Renal pelvis (tissue), 4 donors: ENCODE data around the gene GDF11. TPM values are rescaled to one million over a fixed set of nuclear protein-coding genes. Genes with fewer than 3 reads are reported as not detected.

ENCODE experiments used
- DNase-seq: peaks from one replicate; pipeline ENCODE4 v3.0.0-alpha.2; 2013
- polyA plus RNA-seq, 3 donors: library from polyadenylated mRNA; unstranded; fragments of 120-200 nt; gene quantifications; one replicate each; pipeline ENCODE4 v1.2.1, GENCODE V29; 2013; ENCODE audit not compliant: insufficient read length in 3 of 3

Gene GDF11
- polyA plus RNA-seq, 3 donors = 21.3 to 24.6 (median 23.9) TPM

DNA sequence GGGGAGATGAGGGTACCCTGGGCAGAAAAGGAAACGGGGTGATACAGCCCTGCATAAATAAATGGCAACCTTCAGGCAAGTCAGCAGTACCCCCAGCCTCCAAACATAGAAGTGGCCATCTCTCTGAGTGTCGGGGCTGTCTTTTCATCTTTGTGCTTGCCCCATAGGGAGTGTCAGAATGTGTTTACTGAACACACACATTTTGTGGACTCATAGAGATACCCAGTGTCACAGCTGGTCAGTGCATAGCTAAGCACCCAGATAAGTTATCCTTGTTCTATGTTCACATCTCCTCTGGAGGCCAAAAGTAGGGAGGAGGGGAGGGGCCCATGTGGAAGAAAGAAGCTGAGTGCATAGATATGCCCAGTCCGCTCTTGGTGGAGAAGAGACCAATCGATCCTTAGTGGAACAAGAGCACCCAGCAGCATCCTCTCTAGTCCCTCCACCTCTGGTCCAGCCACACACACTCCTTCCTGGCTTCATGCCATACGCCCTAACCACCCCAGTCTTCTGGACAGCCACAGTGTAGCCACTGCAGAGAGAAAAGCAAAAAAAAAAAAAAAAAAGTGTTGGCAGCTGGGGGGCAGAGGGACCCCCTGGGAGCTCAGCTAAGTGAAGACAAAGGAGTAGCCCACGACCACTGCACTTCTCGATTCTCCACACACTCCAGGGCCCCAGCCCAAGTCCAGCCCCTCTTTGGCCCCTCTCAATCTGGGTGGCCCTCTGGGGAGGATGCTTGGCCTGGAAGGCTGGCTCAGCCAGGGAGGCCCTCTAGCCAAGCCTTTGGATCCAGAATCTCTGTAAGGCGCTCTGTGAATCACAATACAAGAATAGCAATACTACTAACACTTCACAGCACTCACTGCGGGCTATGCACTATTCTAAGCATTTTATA lies 37.9 kb upstream of the GDF11 start:
- DNase-seq = no peak

- DNase-seq = no peak
Measured at GRCh38 chr12:55705782-55706402, 37.0 kb upstream of the GDF11 start.

GRCh38 chr12:55706568-55707218 lies 36.2 kb upstream of the GDF11 start:
- no peak for DNase-seq

DNA sequence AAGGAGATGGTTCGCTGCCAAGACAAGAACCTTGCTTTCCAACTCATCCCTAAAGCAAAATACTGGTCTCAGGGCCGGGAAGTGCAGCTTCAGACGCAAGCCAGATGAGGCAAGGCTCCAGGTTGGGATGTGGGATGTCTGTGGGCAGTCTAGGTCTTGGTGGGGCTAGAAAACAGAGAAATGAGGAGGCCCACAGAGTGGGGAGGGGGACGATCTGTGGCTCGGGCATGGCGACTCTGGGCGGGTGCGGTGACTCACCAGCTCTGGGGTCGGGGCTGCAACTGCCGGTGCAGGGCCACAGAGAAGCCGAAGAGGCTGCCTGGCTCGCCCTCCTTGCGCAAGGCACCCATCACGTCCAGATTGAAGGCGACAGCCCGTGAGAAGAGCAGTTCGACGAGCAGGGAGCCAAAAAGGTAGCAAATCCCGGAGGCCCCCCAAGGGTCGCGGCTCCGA lies 35.7 kb upstream of the GDF11 start:
- no peak for DNase-seq

- DNase-seq = no peak
Measured at GRCh38 chr12:55707841-55708694, 34.9 kb upstream of the GDF11 start, which contains the start of gene ITGA7. TSS of gene ITGA7 (minus strand) at chr12:55707904. CDS start at chr12:55707682, 222 bp downstream.

DNA sequence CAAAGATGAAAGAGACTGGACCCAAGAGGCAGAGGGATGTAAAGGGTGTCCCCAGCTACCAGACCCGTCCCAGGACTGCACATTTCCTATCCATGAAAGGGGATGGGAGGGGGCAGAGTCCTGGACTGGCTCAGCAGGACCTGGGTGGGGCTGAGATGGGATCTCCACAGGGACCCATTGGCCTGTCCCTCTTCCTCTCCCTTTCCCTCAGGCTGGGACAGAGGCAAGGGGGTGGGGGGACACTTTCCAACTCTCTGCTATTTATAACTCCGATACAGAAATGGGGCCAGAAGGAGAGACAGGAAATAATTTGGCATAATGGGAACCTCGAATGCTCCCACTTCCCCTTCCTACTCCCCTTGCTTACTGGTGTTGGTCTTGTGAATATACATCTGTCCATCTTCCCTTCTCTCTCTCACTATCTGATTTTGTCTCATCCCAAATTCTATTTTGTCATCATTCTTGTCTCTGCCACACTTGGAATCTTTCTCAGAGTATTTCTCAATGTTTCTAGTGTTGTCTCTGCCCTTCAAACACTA lies 34.2 kb upstream of the GDF11 start:
- DNase-seq = no peak

- DNase-seq = no peak
Measured at GRCh38 chr12:55711786-55712553, 31.0 kb upstream of the GDF11 start.

DNA sequence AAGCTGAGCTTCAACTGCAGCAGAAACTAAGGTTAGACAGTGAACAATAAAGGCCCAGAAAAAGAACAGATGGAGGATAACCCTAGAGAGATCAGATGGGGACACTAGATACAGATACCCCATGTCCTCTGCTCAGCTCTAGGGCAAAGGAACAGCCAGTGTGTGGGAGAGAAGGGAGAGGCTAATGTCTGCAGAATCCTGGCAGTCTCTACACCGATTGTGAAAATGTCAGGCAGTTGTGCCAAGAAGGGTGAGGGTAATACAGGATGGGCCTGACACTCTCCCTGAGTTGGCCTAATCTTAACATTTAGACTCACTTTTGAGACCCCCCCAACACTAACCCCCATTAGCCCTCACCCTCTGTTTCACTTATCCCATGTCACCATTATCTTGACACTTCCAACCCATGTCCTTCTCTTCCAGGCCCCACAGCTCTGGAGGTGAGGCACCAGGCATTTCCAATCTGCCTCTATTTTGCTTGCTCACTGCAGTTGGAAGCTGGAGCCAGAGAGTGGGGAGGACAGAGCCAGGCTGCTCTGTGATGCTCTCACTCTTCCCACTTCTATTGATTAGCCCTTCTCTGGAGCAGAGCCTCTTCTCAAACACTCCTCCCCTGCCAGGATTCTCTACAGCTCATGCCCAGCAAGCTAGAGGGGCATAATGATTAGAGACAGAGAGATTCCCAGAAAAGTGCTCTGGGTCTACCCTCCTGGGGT lies 30.1 kb upstream of the GDF11 start:
- no peak for DNase-seq

- DNase-seq = no peak
Measured at GRCh38 chr12:55713721-55714120, 29.2 kb upstream of the GDF11 start.

DNA sequence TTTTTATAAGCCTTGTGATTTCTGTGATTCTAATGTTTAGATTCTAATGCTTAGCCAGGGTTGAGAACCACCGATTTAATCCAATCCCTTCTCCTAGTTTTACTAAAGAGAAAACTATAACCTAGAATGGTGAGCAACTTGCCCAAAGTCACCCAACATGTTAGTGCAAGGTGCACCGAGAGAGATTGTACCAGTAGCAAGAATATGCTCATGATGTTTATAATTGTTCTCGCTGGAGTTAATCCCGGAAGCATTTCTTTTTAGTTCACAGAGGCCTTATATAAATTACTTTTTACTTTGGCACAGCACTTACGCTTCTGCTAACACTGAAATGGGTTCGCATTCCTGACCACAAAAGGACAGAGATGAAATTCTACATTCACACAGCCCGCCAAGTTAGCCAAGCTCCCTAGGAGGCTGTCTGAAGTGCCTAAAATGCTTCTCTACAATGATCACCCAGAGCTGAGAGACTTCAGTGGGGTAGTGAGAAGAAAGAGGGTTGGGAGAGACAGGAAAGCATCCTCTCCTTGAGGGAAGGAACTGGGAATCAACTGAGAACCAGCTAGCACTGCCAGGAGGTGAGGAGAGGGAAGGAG lies 27.7 kb upstream of the GDF11 start:
- DNase-seq = no peak

GRCh38 chr12:55715833-55716581 lies 26.9 kb upstream of the GDF11 start, which contains the start of gene BLOC1S1:
TSS of gene BLOC1S1 (plus strand) at chr12:55716046. CDS start at chr12:55716052, 6 bp downstream.
- DNase-seq = peak; percentile 94

DNA sequence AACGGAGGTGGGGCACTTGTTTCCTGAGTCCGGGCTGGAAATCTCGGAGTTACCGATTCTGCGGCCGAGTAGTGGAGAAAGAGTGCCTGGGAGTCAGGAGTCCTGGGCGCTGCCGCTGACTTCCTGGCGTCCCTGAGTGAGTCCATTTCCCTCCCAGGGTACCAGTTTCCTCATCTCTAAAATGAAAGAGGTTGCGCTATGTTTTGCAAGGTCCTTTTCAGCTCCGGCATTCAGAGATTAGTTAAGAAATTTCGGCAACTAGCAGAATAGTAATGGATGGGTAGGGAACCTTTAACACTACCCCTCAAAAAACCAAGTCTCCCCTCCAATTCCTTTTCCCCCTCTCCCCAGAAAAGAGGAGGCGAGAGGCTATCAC lies 26.4 kb upstream of the GDF11 start:
- DNase-seq = no peak

DNA sequence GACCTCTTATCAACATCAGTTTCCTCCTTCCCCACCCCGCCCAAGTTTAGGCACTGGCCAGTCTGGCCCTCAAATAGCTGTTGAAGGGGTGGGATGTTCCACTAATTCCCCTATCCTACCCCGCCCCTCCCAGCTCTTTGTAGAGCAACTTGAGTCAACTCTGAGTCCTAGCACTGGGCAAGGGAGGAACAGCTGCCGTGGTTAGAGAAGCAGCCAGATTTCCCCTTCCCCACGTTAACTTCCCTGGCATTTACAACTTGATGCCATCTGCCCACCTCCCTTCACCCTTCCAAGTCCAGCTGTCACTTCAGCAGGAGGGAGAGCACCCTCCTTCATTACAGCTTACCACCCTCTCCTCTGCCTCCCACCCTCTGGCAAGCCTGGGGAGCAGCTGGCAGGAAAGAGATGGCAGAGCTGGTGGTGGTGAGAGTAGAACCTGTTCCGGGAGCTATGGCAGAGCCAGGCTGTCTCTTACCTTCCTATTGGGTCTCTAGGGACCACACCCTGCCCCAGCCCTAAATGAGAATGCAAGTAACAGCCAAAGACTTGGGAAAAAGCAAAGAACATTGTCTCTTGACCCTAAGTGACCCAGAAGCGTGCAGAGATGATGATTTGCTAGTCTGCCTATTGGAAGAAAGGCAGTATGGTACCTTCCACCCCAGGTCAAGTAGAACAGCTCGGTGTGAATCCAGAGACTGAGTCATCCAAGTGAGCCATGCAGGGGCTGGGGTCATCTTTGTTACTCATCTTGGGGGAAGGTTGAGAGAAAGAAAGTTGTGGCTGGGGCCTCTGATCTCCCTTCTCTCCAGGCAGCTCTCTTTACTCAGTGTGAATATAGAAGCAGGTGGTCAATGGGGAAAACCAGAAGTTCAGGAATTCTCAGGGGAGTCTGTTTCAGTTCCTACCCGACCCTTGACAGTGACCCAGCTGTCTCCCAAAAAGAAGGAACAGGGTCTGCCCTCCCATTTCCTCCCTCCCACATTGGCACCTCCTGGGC lies 25.6 kb upstream of the GDF11 start:
- no peak for DNase-seq

GRCh38 chr12:55718015-55718414 lies 24.9 kb upstream of the GDF11 start:
- no peak for DNase-seq

GRCh38 chr12:55718624-55719275 lies 24.2 kb upstream of the GDF11 start:
- no peak for DNase-seq

DNA sequence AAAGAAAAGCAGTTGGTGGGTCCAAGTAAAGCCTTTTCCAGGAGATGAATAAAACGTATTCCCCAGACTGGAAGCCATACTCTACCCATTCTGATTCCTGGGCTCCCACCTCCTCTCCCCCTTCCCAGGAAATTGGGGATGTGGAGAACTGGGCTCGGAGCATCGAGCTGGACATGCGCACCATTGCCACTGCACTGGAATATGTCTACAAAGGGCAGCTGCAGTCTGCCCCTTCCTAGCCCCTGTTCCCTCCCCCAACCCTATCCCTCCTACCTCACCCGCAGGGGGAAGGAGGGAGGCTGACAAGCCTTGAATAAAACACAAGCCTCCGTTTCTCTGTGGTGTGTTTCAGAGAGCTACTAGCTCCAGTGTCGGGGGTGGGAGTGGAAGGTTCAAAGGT lies 23.6 kb upstream of the GDF11 start:
- no peak for DNase-seq

GRCh38 chr12:55720071-55720564 lies 22.8 kb upstream of the GDF11 start, which contains the start of gene RDH5:
TSS of gene RDH5 (plus strand) at chr12:55720393. CDS start at chr12:55721185, 792 bp downstream.
- no peak for DNase-seq
